GM13977 (cell line): ENCODE results near the gene MTCL3.

Experiments
- DNase-seq: peaks from one replicate; pipeline ENCODE4 v3.0.0; 2012; ENCODE audit warnings: low spot score
- in situ Hi-C: fragments of 300-500 bp; cut with MboI; formaldehyde crosslinking; loops from one replicate; pipeline ENCODE4 v1.12.0; 2022; ENCODE audit warnings: low sequenced_read_pairs, low pct_unique_long_range_greater_than_20kb, mixed read lengths, inconsistent platforms; ENCODE audit not compliant: unreplicated experiment
- TF ChIP-seq, protein P1 (sequence below): IDR thresholded peaks from 2 replicates; pipeline ENCODE4 v1.5.1; 2012; ENCODE audit warnings: mild to moderate bottlenecking, control low read depth; ENCODE audit not compliant: insufficient read depth; ENCODE audit errors: extremely low read depth, missing control alignments

MTCL3 gene

DNA sequence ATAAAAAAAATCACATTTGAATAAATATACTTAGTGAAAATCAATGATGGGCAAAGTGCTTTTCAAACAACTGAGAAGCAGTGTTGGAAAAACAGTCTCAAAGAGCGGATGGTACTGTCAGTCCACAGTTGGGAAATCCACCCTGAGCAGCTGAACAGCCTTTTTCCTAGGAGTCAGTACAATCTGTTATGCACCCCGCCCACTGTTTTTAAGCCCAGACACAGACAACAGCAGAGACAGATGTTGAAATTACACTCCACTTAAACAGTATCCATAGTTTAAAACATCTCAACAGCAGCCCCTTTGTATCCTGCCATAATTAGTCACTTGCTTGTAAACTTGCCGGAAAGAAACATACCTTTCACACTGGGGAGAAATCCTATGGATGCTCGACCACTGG is 60.3 kb downstream of the MTCL3 start:
- in situ Hi-C loops: no loop called here
- DNase-seq: no peak
- TF ChIP-seq, protein P1, sequence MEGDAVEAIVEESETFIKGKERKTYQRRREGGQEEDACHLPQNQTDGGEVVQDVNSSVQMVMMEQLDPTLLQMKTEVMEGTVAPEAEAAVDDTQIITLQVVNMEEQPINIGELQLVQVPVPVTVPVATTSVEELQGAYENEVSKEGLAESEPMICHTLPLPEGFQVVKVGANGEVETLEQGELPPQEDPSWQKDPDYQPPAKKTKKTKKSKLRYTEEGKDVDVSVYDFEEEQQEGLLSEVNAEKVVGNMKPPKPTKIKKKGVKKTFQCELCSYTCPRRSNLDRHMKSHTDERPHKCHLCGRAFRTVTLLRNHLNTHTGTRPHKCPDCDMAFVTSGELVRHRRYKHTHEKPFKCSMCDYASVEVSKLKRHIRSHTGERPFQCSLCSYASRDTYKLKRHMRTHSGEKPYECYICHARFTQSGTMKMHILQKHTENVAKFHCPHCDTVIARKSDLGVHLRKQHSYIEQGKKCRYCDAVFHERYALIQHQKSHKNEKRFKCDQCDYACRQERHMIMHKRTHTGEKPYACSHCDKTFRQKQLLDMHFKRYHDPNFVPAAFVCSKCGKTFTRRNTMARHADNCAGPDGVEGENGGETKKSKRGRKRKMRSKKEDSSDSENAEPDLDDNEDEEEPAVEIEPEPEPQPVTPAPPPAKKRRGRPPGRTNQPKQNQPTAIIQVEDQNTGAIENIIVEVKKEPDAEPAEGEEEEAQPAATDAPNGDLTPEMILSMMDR: no peak

DNA sequence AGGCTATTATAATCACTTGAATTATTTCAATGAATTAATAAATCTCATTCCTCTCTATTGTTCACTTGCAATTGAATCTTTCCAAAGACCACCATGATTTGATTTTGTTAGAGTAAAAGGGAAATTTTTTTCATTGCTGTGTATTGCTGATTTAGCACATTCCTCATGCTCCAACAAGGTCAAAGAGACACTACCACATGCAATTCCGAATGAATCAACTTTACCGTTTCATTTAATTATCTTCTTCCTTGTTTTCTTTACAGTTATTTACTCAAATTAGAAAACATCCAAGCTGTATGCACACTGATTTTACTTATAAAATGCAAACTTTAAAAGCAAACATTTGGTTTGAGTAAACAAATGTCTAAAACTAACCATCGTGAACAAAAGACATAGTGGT is 60.9 kb downstream of the MTCL3 start:
- TF ChIP-seq, protein P1: no peak
- no peak for DNase-seq
- in situ Hi-C loops: no loop called here

GRCh38 chr6:127457456-127458064 is 61.6 kb downstream of the MTCL3 start:
- TF ChIP-seq, protein P1: no peak
- in situ Hi-C loops: no loop called here
- no peak for DNase-seq

DNA sequence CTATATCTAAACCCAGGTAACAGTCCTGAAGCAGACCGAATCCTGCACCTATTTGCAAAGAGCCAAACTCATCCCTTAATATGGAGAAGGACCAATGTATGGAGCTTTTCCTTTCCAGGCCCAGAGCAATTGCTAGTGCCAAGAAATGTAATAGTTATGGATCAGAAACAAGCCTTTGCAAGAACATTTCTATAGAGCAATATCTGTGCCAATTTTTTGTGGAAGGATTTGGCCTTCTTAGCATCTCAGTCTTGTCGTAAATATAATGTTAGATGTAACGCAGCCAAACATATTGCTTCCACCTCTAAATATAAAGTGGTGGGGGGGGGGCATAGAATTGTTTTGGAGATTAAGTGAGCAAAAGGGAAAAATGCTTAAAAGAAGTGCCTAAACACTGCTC is 62.7 kb downstream of the MTCL3 start:
- TF ChIP-seq, protein P1: no peak
- DNase-seq: no peak
- in situ Hi-C loops: no loop called here

GRCh38 chr6:127453845-127454619 is 65.1 kb downstream of the MTCL3 start:
- TF ChIP-seq, protein P1: no peak
- no peak for DNase-seq
- in situ Hi-C loops: no loop called here

GRCh38 chr6:127452803-127453202 is 66.3 kb downstream of the MTCL3 start:
- in situ Hi-C loops: no loop called here
- DNase-seq: no peak
- TF ChIP-seq, protein P1: no peak
